Keratinocyte (primary cell): Measurements from ENCODE around the gene GP1BB.

Experiments
- EZH2 ChIP-seq: IDR thresholded peaks from one replicate; pipeline ENCODE4 v1.6.1; 2012; ENCODE audit warnings: inconsistent platforms, mild to moderate bottlenecking, low read length, moderate library complexity
- TF ChIP-seq, protein P1 (sequence below), 3 experiments: IDR thresholded peaks in 1 of 3; conservative IDR thresholded peaks in 1 of 3; optimal IDR thresholded peaks in 1 of 3; 2 replicates in 2 of 3; 3 replicates in 1 of 3; pipeline versions ENCODE3 to v1.5.1; 2011; ENCODE audit warnings: low read length in 3 of 3, mild to moderate bottlenecking in 3 of 3, moderate library complexity in 2 of 3, control low read depth in 1 of 3, inconsistent platforms in 1 of 3; ENCODE audit not compliant: insufficient read depth in 2 of 3; ENCODE audit errors: extremely low read depth in 1 of 3

DNA sequence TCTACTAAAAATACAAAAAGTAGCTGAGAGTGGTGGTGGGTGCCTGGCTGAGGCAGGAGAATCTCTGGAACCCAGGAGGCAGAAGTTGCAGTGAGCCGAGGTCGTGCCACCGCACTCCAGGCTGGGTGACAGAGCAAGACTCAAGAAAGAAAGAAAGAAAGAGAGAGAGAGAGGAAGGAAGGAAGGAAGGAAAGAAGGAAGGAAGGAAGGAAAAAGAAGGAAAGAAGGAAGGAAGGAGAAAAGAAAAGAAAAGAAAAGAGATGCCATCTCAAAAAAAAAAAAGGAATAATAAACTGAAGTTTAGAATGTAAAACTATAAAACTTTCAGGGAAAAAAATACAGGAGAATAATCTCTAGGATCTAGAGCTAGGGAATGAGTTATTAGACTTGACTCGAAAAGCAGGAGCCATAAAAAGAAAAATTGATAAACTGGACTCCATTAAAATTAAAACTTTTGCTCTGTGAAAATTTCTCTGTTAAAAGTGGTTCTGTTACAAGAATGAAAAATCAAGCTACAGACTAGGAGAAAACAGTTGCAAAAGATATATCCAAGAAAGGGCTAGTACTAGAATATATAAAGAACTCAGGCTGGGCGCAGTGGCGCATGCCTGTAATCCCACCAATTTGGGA, 22.4 kb upstream of the GP1BB start:
- TF ChIP-seq, protein P1, sequence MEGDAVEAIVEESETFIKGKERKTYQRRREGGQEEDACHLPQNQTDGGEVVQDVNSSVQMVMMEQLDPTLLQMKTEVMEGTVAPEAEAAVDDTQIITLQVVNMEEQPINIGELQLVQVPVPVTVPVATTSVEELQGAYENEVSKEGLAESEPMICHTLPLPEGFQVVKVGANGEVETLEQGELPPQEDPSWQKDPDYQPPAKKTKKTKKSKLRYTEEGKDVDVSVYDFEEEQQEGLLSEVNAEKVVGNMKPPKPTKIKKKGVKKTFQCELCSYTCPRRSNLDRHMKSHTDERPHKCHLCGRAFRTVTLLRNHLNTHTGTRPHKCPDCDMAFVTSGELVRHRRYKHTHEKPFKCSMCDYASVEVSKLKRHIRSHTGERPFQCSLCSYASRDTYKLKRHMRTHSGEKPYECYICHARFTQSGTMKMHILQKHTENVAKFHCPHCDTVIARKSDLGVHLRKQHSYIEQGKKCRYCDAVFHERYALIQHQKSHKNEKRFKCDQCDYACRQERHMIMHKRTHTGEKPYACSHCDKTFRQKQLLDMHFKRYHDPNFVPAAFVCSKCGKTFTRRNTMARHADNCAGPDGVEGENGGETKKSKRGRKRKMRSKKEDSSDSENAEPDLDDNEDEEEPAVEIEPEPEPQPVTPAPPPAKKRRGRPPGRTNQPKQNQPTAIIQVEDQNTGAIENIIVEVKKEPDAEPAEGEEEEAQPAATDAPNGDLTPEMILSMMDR (optimal IDR thresholded peaks at IDR 0.05 in 1 of 3, IDR thresholded peaks at IDR 0.05 in 1 of 3, conservative IDR thresholded peaks at IDR 0.05 in 1 of 3; ENCODE audit: extremely low read depth in 1 of 3, insufficient read depth in 2 of 3, low read length in 3 of 3), result no peak
- TF ChIP-seq EZH2, result no peak
